OCI-LY7 (cell line): ENCODE results near the gene GLYR1.

ENCODE experiments used
- EZH2phosphoT487 ChIP-seq: fragments of 200-600 bp; sonication (generic); IDR thresholded peaks from 2 replicates; pipeline ENCODE4 v1.6.1; 2018; ENCODE audit warnings: low read depth, borderline replicate concordance, mild to moderate bottlenecking, mixed run types, antibody characterized with exemption, low read length, moderate library complexity, mixed read lengths
- TF ChIP-seq, protein P1 (sequence below): fragments of 200-600 bp; sonication (generic); conservative IDR thresholded peaks from 2 replicates; pipeline ENCODE4 v1.5.1; 2014; ENCODE audit warnings: mild to moderate bottlenecking, antibody characterized with exemption, low read length, moderate library complexity, mixed read lengths

DNA sequence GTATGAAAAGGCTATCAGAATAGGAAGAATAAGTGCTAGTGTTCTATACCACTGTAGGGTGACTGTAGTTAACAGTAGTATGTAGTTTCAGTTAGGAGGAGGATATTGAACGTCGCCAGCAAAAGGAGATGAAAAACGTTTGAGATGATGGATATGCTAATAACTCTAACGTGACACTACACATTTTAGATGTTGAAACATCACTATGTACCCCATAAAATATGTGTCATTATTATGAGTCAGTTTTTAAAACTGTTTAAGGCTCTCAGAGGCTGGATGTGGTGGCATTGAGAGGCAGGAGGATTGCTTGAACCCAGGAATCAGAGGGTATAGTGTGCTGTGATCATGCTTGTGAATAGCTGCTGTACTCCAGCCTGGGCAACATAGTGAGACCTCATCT lies 32.0 kb upstream of the GLYR1 start:
- TF ChIP-seq, protein P1, sequence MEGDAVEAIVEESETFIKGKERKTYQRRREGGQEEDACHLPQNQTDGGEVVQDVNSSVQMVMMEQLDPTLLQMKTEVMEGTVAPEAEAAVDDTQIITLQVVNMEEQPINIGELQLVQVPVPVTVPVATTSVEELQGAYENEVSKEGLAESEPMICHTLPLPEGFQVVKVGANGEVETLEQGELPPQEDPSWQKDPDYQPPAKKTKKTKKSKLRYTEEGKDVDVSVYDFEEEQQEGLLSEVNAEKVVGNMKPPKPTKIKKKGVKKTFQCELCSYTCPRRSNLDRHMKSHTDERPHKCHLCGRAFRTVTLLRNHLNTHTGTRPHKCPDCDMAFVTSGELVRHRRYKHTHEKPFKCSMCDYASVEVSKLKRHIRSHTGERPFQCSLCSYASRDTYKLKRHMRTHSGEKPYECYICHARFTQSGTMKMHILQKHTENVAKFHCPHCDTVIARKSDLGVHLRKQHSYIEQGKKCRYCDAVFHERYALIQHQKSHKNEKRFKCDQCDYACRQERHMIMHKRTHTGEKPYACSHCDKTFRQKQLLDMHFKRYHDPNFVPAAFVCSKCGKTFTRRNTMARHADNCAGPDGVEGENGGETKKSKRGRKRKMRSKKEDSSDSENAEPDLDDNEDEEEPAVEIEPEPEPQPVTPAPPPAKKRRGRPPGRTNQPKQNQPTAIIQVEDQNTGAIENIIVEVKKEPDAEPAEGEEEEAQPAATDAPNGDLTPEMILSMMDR: no peak
- no peak for TF ChIP-seq EZH2phosphoT487
